CD4-positive, alpha-beta T cell treated with Interleukin-12 subunit alpha and Interleukin-12 subunit beta, for 1 hour (primary cell): ENCODE data around the gene CDC73.

Experiments
- DNase-seq: peaks from one replicate; pipeline ENCODE4 v3.0.0-alpha.2; 2020

The CDC73 gene

DNA sequence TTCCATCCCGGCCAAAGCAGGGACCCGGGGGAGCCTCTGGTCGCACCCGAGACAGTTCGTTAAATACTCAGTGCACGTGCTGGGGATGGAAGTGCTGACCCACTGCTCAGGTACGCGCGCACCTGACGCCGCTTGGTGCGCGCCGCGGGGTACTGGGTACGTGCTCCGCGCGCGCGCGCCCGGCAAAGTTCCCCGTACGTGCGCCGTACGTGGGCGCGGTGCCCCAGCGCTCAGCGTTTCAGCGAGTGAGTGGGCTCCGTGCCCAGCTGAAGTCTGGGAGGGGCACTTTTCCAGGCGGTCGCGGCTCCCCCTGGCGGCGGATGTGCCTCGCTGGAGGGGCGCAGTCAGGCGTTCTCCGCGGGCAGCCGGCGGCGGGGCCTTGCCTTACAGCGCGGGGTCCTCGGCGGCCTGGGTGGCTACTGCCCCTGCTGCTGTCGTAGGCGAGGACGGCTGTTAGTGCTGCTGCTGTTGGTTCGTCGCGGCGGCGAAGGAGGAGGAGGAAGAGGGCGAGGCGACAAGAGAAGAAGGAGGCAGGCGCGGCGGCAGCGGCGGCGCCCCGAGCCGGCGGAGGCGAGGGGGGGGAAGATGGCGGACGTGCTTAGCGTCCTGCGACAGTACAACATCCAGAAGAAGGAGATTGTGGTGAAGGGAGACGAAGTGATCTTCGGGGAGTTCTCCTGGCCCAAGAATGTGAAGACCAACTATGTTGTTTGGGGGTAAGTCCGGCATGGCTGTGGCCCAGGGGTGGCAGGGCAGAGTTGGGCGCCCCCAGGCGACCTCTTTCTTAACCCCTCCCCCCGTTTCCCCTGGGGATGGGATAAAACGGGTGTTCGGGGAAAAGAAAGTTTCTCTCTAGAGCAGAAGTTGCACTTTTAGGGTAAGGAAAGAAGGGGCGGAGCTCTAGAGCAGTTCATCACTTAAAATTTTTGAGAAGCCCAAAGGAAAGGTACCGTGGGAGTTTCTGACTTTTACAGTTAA lies at the start of gene CDC73:
CDC73 (plus strand) TSS at position 416 of the 978 bp plus-strand sequence; CDS start at position 586, 170 bp downstream.
- DNase-seq: peak; percentile 99

- no peak for DNase-seq
These were observed 43.8 kb upstream of the CDC73 start for GRCh38 chr1:193077991-193078390.

- DNase-seq: no peak
These were observed 42.6 kb upstream of the CDC73 start for GRCh38 chr1:193079187-193079586.

DNA sequence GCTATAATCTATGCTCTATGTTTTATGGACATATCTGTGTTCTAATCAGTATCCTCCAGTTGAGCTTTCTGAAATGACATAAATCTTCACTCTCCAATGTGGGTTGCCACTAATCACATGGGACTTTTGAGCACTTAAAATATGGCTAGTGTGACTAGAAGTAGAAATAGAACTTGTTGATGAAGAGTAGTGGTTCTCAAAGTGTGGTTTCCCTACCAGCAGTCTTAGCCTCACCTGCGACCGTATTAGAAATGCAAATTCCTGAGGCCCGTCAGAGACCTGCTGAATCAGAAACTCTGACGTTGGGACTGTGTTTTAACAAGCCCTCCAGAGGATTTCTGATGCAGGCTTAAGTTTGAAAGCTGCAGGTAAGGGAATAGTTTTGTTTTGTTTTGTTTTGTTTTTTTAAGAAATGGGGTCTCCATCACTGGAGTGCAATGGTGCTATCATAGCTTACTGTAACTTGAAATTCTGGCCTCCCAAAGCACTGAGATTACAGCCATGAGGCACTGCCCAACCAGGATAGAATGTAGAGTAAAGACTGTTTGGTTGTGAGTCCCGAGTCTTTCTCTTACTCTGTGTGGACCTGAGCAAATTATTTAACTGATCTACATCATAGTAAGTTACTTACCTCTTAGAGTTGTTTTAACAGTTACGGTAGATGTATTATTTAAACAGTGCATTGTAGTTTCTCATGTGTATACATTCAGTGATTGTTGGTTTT lies 38.3 kb upstream of the CDC73 start:
- DNase-seq: no peak

DNA sequence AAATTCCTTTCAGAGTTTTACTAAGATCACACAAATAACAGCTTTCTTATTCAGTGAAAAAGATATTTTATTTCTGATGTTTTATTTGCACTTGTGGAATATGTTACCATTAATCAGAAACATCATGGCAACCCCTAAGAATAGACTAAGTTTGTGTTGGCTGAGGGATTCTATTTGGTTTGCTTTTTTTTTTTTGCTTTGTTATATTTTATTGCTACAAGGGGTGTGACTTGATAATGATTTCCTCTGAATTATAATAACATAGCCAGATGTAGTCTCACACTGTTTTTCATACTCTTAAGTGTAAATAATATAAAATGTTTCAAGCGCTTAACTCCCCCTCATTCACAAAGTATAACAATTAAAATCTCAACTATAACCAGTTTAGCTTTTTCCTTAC lies 36.6 kb upstream of the CDC73 start:
- no peak for DNase-seq

- DNase-seq: no peak
These were observed 35.5 kb upstream of the CDC73 start for GRCh38 chr1:193086342-193086741.

- no peak for DNase-seq
These were observed 33.9 kb upstream of the CDC73 start for GRCh38 chr1:193087893-193088292.

DNA sequence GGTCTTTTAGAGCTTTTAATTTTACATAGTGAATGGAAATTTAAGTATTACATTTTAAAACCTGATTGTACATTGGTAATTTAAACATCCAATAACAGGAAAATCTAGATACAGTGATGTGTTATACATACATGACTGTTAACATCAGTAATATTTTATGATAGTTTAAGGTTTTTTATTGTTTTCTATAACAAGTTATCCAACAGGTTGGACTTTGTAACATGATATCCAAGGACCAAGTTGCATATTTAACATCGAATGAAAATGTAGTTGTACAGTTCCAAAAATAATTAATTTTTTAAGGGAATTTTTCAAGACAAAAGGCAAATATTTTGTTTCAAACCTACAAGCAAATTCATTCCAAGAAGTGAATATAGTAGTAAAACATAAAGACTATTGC lies 31.0 kb upstream of the CDC73 start:
- no peak for DNase-seq

- DNase-seq: no peak
These were observed 27.7 kb upstream of the CDC73 start for GRCh38 chr1:193094112-193094511.

GRCh38 chr1:193102662-193103061 lies 19.2 kb upstream of the CDC73 start:
- DNase-seq: no peak

DNA sequence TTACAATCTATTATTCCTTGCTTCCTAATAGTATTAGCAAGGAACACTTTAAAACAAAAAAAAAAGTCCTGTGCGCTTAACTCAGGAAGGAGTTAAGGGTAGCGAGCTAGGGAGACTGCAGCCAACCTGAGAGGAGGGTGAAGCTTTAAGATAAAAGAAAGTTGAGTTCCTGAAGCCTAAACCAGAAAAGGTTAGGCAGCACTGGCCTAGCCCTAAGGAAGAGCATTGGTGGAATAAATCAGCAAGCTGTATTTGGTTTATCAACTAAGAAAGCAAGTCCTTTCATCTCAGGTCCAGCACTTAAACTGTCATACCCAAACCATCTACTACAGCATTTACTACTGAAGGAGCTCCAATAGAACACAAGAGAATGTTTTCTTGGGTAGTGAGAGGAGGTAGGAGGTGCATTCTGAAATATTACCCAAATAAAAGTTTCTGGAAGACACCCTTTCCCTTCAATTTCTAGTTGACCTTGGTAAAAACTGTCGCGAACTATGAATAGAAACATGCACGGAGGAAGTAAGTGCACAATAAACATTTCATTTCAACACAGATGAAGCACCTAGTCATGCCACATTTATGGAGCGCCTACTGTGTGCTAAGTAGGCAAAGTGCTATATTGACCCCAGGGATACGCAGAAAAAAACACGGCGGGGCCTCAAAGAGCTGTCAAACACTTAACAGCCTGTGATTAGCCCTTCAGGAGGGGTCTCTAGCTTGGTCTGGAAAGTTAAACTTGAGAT lies 17.9 kb upstream of the CDC73 start:
- DNase-seq: no peak

GRCh38 chr1:193104502-193104906 lies 17.3 kb upstream of the CDC73 start:
- no peak for DNase-seq

DNA sequence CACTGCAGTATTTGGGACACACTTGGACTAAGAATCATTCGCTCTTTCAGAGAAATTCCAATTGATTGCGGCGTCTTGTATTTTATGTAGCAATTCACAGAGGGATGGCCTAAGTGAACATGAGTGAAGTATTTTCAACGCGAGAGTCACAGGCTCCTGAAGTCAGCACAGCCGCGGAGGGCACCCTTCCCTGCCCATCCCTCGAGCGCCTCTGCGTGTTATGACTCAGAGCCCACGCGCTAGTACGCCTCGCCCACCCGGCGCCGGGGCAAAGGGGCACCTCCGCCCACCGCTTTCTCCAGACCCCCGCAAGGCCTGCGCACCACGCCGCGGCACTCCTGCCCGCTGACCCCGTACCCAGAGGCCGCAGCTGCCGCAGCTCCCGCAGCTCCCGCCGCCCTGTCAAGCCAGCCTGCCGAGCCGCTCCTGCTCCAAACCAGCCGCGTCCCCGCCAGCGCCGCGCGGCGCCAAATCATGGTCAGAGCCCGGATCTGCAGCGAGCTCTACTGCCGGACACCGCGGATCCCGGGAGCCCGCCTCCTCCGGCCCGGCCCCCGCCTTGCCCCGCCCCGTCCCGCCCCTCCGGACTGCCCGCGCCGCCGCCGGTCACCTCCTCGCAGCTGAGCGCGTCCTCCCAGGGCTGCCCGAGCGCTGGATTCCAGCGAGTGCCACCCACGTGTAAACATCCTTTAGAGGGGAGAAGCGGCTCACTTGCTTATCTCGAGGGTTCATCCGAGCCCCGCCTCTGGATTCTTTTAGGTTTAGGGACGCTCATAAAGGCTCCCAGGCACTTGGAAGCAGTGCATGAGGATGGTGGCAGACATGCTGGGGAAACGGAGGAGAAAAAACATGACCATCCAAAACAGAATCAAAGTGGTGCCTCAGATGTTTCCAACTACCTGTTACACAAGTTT lies 16.7 kb upstream of the CDC73 start, which contains the start of gene GLRX2:
GLRX2 (minus strand) TSS at position 508 of the 914 bp plus-strand sequence; CDS start at position 476, 32 bp downstream.
- peak; percentile 60 for DNase-seq

GRCh38 chr1:193105821-193106177 lies 16.0 kb upstream of the CDC73 start:
- no peak for DNase-seq

GRCh38 chr1:193108471-193108870 lies 13.4 kb upstream of the CDC73 start:
- no peak for DNase-seq

DNA sequence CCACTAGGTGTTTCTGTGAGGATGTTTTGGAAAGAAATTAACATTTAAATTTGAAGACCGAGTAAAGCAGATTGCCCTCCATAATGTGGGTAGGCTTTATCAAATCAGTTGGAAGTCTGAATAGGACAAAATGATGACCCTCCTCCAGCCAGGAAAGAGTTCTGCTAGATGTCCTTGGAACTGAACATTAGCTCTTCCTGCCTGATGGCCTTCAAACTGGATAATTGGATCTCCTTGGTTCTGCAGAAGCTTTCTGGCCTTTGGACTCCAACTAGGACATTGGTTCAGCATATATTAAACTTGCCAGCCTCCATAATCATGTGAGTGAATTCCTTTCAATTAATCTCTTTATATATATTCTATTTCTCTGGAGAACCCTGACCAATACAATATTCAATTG lies 12.2 kb upstream of the CDC73 start:
- DNase-seq: no peak

DNA sequence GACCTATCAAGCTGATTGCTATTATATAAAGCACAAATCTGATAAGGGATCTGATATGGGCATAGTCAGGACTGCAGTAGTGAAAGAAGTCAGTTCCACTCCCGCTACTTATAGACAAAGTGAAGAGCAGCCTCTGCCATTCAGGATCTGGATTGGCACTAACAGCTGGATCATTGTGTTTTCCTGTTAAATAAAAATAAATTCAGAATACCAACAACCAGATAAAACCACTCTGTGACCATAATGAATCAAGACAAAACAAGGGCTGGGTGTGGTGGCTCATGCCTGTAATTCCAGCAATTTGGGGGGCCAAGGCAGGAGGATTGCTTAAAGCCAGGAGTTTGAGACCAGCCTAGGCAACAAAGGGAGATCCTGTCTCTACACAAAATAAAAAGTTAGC lies 11.6 kb upstream of the CDC73 start:
- no peak for DNase-seq

DNA sequence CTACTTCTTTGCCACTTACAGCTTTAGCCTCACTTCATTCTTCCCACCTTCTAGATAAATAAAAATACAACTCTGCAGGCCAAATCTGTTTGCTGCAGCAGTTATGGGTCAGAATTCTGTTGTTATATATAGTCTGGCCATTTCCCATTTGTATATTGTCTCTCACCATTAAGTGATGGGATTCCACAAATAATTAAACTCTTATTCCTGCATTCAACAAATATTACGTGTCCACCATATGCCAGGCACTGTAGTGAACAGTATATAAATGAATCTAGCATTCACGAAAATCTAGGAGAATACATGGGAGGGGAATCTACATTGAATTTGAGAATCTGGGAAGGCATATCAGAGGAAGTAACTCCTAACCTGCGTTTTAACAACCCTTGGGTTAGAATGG lies 11.0 kb upstream of the CDC73 start:
- DNase-seq: no peak

- DNase-seq: no peak
These were observed 10.2 kb upstream of the CDC73 start for GRCh38 chr1:193111641-193112090.

GRCh38 chr1:193113258-193113991 lies 8.4 kb upstream of the CDC73 start:
- no peak for DNase-seq

GRCh38 chr1:193113992-193114332 lies 7.9 kb upstream of the CDC73 start:
- no peak for DNase-seq
